Smooth muscle cell (in vitro differentiated cells): ENCODE data around the gene SF1. TPM values are rescaled to one million over a fixed set of nuclear protein-coding genes. Genes with fewer than 3 reads are reported as not detected.

Source experiments
- DNase-seq: peaks from one replicate; lab custom pipeline; 2025; ENCODE audit not compliant: unreplicated experiment; lab: John Stamatoyannopoulos, UW
- H2AFZ ChIP-seq: fragments of 200-600 bp; sonication (generic); 2 replicates; pipeline ENCODE4 v1.6.0; 2016; ENCODE audit warnings: antibody characterized with exemption, low read depth, mild to moderate bottlenecking
- H3F3A ChIP-seq: fragments of 200-600 bp; sonication (generic); 2 replicates; pipeline ENCODE4 v1.6.0; 2017; ENCODE audit warnings: antibody characterized with exemption, low read depth
- H3K27ac ChIP-seq: fragments of 200-600 bp; sonication (generic); 2 replicates; pipeline ENCODE4 v1.5.1; 2016; ENCODE audit warnings: low read depth, mild to moderate bottlenecking
- H3K27me3 ChIP-seq: fragments of 200-600 bp; sonication (generic); 2 replicates; pipeline ENCODE4 v1.6.1; 2016; ENCODE audit warnings: low read depth, mild to moderate bottlenecking
- H3K36me3 ChIP-seq: fragments of 200-600 bp; sonication (generic); 2 replicates; pipeline ENCODE4 v1.5.1; 2016; ENCODE audit warnings: low read depth
- H3K4me1 ChIP-seq: fragments of 200-600 bp; sonication (generic); 2 replicates; pipeline ENCODE4 v1.5.1; 2016; ENCODE audit warnings: low read depth
- H3K4me2 ChIP-seq: fragments of 200-600 bp; sonication (generic); 2 replicates; pipeline ENCODE4 v1.6.0; 2016; ENCODE audit warnings: mild to moderate bottlenecking
- H3K4me3 ChIP-seq: fragments of 200-600 bp; sonication (generic); 2 replicates; pipeline ENCODE4 v1.5.1; 2016; ENCODE audit warnings: mild to moderate bottlenecking
- H3K79me2 ChIP-seq: fragments of 200-600 bp; sonication (generic); 2 replicates; pipeline ENCODE4 v1.6.0; 2016; ENCODE audit warnings: low read depth, mild to moderate bottlenecking
- H3K9ac ChIP-seq: fragments of 200-600 bp; sonication (generic); 2 replicates; pipeline ENCODE4 v1.6.0; 2016; ENCODE audit warnings: low read depth
- H3K9me3 ChIP-seq: fragments of 200-600 bp; sonication (generic); replicated peaks from 2 replicates; pipeline ENCODE4 v1.5.1; 2016; ENCODE audit warnings: low read depth
- H4K20me1 ChIP-seq: fragments of 200-600 bp; sonication (generic); 2 replicates; pipeline ENCODE4 v1.6.0; 2016; ENCODE audit warnings: low read depth
- CTCF ChIP-seq: fragments of 200-600 bp; sonication (generic); IDR thresholded peaks from 2 replicates; pipeline ENCODE4 v1.5.1; 2017; ENCODE audit warnings: borderline replicate concordance, mild to moderate bottlenecking, antibody characterized with exemption; ENCODE audit not compliant: insufficient read depth, poor library complexity, severe bottlenecking
- WGBS: methylation state at CpG from one replicate; pipeline ENCODE4 v1.1.7; 2016; ENCODE audit warnings: low lambda C conversion rate; 5-methylcytosine and 5-hydroxymethylcytosine counted together
- polyA plus RNA-seq: library from polyadenylated mRNA; unstranded; fragments of >200 nt; fragmentation: Nextera tagmentation; extraction: Ambion mirVana; gene quantifications from 2 replicates; pipeline ENCODE4 v1.2.1, GENCODE V29; 2016
- total RNA-seq: library from RNA; depleted of rRNA; stranded (reverse); fragments of >200 nt; gene quantifications from 2 replicates; pipeline ENCODE4 v1.2.3, GENCODE V29; 2014

Gene SF1
- total and polyA plus RNA-seq, 2 experiments from 2014 or later: 84.2 to 115 TPM

DNA sequence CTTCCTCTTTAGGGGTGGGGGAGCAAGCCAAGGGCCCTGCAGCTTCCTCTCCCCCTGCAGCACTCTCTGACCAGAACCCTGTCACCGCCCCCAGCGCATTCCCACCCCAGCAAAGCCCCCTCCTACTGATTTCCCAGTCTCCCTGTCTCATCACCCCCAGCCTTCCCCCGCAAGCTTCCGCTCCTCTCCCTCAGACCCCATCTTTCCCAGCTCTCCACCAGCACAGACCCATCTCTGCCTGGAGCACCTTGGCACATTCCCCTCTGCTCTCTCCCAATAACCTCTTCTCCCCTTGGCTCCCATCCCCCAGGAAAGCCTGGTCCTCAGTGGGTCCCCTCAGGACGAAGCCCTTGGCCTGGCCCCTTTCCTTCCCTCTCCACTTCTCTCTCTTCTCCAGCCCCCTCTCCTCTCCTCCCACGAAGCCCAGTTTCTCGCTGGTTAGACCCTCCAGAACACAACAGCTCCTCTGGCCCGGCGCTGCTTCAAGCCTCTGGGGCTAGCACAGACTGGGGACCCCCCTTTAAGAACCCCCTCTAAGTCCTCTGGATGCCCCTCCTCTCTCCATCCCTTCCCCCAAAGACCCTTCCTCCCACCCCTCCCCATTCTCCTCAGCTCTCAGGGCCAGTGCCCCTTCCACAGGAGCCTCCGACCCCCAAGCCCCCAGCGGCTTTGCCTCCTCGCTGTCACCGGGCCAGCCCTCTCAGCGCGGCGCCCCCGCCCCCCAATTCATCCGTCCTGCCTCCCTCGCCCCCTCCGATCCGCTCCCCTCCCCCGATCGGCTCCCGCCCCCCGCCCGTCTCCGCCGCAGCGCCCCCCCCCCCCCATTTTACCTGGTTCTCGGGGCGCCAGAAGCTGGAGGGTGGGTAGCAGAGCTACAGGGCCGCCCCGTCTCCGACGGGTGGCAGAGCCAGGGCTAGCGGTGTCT, 55.9 kb downstream of the SF1 start:
- DNase-seq: no peak
- Histone ChIP-seq H4K20me1 (no peaks in the 10 kb centered on the region), H2AFZ (no peak overlapping the region), H3K4me2 (no peak overlapping the region), H3K79me2 (no peaks in the 10 kb centered on the region), H3K4me3 (no peak overlapping the region), H3K9ac (no peak overlapping the region), H3K4me1 (no peaks in the 10 kb centered on the region), H3F3A (no peaks in the 10 kb centered on the region), H3K27ac (no peak overlapping the region), H3K9me3 (no peaks in the 10 kb centered on the region), H3K27me3 (peaks cover 35% of the 10 kb centered on the region), H3K36me3 (no peaks in the 10 kb centered on the region)
- no peak for TF ChIP-seq CTCF
- WGBS: 26% methylated on average over 21 of the region's 36 CpGs

DNA sequence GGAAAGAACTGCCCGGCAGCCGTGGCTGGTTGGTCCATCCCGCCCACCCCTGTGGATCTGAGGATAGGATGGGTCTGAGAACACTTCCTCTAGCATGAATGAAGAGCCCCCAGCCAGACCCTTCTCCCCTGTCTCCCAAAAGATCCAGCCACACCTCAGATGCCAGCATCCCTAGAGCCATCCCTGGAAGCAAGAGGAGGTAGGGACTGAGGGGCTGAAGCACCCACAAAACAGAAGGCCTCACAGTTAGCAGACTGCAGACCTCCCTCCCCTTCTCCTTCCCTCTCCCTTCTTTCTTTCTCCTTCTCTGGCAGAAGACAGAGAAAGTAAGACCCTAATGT, 57.0 kb downstream of the SF1 start:
- H4K20me1 ChIP-seq: no peaks in the 10 kb centered on the region

GRCh38 chr11:64720640-64721358, 57.5 kb downstream of the SF1 start:
- H4K20me1 ChIP-seq: no peaks in the 10 kb centered on the region
- no peaks in the 10 kb centered on the region for H3K79me2 ChIP-seq
- TF ChIP-seq CTCF: no peak
- H3K9me3 ChIP-seq: no peaks in the 10 kb centered on the region
- no peak overlapping the region for H3K9ac ChIP-seq
- WGBS: 88% methylated on average over 12 of the region's 12 CpGs
- no peaks in the 10 kb centered on the region for H3K36me3 ChIP-seq
- no peak for DNase-seq
- H3F3A ChIP-seq: no peaks in the 10 kb centered on the region
- peaks cover 38% of the 10 kb centered on the region for H3K27me3 ChIP-seq
- H3K4me2 ChIP-seq: no peak overlapping the region
- no peak overlapping the region for H2AFZ ChIP-seq
- no peak overlapping the region for H3K27ac ChIP-seq
- no peaks in the 10 kb centered on the region for H3K4me1 ChIP-seq
- no peak overlapping the region for H3K4me3 ChIP-seq

More for the DNA sequence above, 57.0 kb downstream of the SF1 start:
- no peak for DNase-seq
- Histone ChIP-seq H3K4me2 (no peak overlapping the region), H3K79me2 (no peaks in the 10 kb centered on the region), H2AFZ (no peak overlapping the region), H3K4me3 (no peak overlapping the region), H3K9ac (no peak overlapping the region), H3K36me3 (no peaks in the 10 kb centered on the region), H3F3A (no peaks in the 10 kb centered on the region), H3K27me3 (peaks cover 35% of the 10 kb centered on the region), H3K27ac (no peak overlapping the region), H3K9me3 (no peaks in the 10 kb centered on the region), H3K4me1 (no peaks in the 10 kb centered on the region)
- WGBS: 74% methylated on average over 3 of the region's 3 CpGs
- TF ChIP-seq CTCF: no peak
